TTC549 (cell line): ENCODE data around the gene USP9X.
"Not testable (repeated sequence)": the region's sequence is repeated elsewhere in the genome, so short reads cannot be mapped to it uniquely, and the experiment has no call there.

Experiments used
- FAIRE-seq: peaks from 2 replicates; lab custom pipeline; 2012; peaks lifted over from hg19 to GRCh38; lab: Jason Lieb, UNC

USP9X gene

GRCh38 chrX:41189156-41189555 lies 103.9 kb downstream of the USP9X start:
- no peak for FAIRE-seq

- FAIRE-seq = no peak
These were observed 107.6 kb downstream of the USP9X start for GRCh38 chrX:41192880-41193279.

DNA sequence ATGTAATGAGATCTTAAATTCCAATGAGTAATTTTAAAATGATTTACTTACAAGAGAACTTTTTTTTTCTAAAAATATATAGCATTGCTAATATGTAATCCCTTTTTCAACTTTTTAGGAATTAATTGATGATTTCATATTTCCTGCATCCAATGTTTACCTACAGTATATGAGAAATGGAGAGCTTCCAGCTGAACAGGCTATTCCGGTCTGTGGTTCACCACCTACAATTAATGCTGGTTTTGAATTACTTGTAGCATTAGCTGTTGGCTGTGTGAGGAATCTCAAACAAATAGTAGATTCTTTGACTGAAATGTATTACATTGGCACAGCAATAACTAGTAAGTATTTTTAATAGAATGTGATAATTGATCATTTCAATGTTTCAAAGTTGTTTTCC lies 113.2 kb downstream of the USP9X start:
- FAIRE-seq = no peak

- FAIRE-seq = no peak
These were observed 115.5 kb downstream of the USP9X start for GRCh38 chrX:41200785-41201184.

GRCh38 chrX:41209853-41210252 lies 124.6 kb downstream of the USP9X start:
- no peak for FAIRE-seq

DNA sequence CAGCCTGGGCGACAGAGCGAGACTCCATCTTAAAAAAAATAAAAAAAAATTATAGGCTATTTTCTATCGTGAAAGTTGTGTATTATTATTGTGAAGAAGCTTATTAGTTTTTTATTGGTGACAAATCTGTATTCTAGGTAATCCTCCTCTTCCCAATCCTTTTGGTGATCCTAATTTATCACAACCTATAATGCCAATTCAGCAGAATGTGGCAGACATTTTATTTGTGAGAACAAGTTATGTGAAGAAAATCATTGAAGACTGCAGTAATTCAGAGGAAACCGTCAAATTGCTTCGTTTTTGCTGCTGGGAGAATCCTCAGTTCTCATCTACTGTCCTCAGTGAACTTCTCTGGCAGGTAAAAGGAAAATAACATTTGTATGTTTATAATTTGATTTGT lies 139.4 kb downstream of the USP9X start:
- no peak for FAIRE-seq

DNA sequence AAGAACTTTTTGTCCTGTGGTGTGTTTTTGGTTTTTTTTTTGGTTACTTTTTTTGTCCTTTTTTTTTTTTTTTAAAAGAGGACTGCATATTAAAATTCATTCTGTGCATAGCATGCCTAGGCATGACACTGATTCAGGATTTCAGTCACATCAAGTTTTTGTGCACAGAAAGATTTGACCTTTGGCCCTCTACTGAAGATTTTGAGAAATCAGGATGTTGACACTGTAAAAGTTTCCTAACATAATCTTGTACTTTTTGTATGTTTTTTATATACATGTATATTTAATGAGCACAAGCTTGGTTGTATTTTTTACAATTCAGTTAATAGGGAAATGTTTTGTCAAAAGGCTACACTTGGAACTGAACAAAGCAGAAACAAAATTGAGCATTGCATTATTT lies 148.7 kb downstream of the USP9X start:
- FAIRE-seq = no peak

DNA sequence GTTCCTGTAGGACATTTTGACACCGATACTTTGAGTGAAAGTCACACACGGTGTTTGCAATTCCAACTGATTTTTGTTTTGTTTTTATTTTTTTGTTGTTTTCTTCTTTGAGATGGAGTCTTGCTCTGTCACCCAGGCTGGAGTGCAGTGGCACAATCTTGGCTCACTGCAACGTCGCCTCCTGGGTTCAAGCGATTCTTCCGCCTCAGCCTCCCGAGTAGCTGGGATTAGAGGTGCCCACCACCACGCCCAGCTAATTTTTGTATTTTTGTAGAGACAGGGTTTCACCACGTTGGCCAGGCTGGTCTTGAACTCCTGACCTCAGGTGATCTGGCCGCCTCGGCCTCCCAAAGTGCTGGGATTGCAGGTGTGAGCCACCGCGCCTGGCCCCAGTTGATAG lies 149.2 kb downstream of the USP9X start:
- not testable (repeated sequence) for FAIRE-seq

DNA sequence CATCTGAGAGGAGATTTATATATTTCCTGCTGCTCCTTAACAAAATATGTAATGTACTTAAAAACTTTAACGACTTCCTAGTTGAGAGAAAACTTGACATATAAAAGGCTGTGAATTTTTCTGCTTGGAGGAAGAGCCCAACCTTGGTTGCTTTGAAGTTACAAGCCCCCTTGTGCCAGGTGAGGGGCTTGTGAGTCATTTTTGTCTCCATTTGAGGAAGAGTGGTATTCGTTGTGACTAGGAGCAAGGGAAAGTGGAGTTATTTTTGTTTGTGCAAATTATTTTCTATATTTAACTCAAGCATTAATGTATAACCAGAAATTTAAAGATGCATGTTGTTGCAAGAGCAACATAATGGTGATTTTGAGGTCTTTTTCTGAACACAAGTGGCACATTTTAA lies 149.7 kb downstream of the USP9X start:
- no peak for FAIRE-seq

GRCh38 chrX:41236629-41237028 lies 151.4 kb downstream of the USP9X start:
- FAIRE-seq = no peak

DNA sequence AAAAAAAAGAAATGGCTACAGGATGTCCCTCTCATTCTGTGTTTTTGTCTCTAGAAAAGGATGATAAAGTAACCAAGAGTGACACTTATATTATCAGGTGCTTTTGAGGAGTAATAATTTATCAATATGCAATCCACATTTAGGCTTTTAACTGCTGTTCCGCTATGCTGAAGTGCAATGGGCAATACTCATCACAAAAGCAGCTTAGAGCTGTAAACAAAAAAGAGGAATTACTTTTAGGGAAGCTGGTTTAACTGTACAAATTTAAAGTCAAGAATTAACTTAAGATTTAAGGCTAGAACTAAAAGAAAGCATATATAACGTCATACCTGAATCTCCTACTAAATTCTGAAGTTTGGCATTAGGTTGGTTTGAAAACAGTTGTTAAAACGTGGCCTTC lies 155.3 kb downstream of the USP9X start:
- FAIRE-seq = no peak

DNA sequence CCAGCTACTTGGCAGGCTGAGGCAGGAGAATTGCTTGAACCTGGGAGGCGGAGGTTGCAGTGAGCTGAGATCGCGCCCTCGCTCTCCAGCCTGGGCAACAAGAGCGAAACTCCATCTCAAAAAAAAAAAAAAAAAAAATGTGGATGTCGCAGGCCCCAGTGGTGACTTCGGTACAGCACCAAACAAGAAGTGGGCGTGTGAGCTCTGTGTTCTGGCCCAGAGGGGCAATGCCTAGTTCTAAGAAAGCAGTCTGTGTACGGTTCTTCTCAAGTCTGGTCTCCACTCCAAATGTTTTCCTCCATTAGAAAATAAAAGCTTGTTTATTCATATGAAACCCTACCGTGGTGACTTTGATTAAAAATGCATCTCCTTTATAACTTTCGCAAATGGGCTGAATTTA lies 156.7 kb downstream of the USP9X start:
- no peak for FAIRE-seq

DNA sequence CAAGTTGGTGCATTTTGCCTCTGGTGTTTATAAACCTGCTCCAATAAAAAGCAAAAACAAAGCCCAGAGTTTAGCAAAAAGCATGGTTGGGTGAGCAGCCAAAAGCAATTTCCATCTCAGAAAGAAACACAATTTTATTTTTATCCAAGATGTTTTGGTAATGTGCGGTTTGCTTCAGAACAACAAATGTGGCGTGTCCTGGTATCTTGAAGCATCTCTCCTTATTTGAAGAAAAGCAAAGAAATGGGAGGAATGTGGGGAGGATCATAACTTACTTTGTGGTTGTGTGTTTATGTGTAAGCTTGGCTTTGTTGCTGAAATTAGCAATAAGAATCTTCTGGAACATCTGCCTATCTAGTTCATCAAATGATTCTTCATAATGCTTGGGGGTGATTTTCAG lies 160.4 kb downstream of the USP9X start:
- FAIRE-seq = no peak

DNA sequence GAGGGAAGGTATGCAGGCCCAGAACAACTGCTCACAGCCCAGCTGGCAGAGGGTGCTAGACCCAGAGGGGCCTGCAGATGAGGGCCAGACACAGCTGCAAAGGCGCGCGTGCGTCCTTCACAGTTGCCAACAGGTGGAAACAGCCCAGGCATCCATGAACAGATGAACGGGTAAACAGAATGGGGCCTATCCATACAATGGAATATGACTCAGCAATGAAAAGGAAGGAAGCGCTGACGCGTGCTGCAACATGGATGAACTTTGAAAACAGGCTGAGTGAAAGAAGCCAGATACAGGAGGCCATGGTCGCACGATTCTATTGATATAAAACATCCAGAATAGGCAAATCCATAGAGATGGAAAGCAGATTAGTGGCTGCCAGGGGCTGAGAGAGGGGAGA lies 165.6 kb downstream of the USP9X start:
- no peak for FAIRE-seq

- no peak for FAIRE-seq
These were observed 172.6 kb downstream of the USP9X start for GRCh38 chrX:41257801-41258200.

GRCh38 chrX:41258226-41258625 lies 173.0 kb downstream of the USP9X start:
- FAIRE-seq = no peak

GRCh38 chrX:41258871-41259270 lies 173.6 kb downstream of the USP9X start:
- FAIRE-seq = no peak

GRCh38 chrX:41259516-41259915 lies 174.3 kb downstream of the USP9X start:
- no peak for FAIRE-seq

DNA sequence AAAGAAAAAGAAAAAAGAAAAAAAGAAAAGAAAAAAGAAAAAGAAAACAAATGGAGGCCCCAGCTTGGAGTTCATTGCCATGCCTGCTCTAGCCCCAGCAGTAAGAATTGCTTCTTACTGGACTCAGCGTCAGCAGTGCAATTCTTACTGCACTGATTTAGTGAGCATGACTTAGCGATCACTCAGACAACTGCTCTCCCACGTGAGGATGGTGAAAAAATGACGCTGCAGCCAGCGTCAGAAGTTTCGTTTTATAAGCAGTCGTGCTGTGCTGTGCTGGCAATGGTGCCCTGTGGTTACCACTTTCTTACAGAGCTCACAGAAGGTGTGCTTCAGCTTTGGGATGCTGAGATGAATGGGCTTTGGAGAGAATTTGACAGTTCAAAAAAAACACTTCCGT lies 180.4 kb downstream of the USP9X start:
- no peak for FAIRE-seq

DNA sequence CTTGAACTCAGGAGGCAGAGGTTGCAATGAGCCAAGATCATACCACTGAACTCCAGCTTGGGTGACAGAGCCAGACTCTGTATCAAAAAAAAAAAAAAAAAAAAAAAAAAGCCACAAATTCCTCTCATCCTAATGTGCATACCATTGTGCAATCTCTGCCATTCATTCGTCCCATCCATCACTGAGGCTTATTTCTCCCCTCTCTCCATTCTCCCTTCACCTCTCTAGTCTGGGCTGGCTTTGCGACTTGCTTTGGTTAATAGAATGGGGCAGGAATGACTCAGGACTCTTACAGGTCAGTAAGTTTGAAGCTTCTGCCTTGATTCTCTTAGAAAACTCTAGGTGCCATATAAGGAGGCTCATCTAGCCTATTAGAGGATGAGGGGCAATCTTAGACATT lies 188.4 kb downstream of the USP9X start:
- FAIRE-seq = no peak

DNA sequence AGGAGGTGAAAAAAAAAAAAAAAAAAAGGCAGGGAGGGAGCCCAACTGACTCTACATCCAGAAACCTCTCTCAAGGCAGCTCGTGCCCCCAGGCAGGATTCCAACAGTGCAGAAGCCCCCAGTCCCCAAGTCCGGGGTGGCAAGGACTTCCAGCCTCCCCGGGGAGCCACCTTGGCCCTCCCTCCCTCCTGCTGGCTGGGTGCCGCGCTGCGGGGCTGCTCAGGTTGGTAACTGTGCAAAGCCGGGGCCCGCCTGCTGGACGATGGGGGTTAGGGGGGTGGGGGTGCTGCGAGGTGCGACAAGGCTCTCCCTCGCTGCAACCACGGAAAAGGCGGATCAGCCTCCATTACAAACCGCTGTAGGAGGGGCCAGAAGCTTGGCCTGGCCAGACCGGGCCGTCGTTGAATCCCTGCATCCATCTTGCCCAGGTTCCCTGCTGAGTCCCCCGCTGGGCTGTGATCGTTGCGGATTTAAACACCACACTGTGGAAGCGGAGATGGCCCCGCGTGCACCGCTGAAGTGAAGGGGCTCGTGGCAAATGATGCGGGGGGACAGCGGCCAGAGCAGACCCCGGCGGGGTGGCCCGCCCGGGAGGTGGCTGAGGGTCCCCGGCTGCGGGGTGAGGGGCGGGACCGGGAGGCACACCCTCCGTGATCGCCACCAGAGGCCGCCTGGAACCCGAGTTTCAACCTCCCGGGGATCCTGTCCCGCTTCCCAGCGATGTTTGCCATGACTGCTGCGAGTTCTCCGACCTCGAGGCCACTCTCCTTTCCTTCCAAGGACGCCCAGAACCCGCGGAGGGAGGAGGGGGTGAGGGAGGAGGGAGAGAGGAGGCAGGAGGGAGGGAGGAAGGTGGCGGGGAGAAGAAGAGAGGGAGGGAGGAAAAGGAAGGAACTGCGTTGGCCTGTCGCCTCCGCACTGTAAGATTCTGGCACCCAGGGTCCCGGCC lies 190.7 kb downstream of the USP9X start:
- FAIRE-seq = no peak

- FAIRE-seq = no peak
These were observed 191.6 kb downstream of the USP9X start for GRCh38 chrX:41276661-41277506.

GRCh38 chrX:41282307-41282706 lies 197.1 kb downstream of the USP9X start:
- not testable (repeated sequence) for FAIRE-seq
